HK-2 (cell line): ENCODE results near the gene SUSD4.
"Not testable (repeated sequence)": the region's sequence is repeated elsewhere in the genome, so short reads cannot be mapped to it uniquely, and the experiment has no call there.

ENCODE experiments used
- DNase-seq: peaks from one replicate; pipeline ENCODE4 v3.0.0-alpha.2; 2018; ENCODE audit not compliant: unreplicated experiment

SUSD4 gene

GRCh38 chr1:223363856-223364684, at the start of gene SUSD4:
TSS of gene SUSD4 (minus strand) at chr1:223364176. CDS start at chr1:223363425, 751 bp downstream.
- peak; percentile 49 for DNase-seq

- no peak for DNase-seq
Observed at GRCh38 chr1:223413216-223413615, 49.2 kb upstream of the SUSD4 start.

- DNase-seq: no peak
Observed at GRCh38 chr1:223411710-223412109, 47.7 kb upstream of the SUSD4 start.

- no peak for DNase-seq
Observed at GRCh38 chr1:223411309-223411708, 47.3 kb upstream of the SUSD4 start.

- no peak for DNase-seq
Observed at GRCh38 chr1:223410036-223410435, 46.1 kb upstream of the SUSD4 start.

GRCh38 chr1:223405507-223405906, 41.5 kb upstream of the SUSD4 start:
- no peak for DNase-seq

GRCh38 chr1:223403184-223403815, 39.3 kb upstream of the SUSD4 start:
- no peak for DNase-seq

- DNase-seq: no peak
Observed at GRCh38 chr1:223402790-223403142, 38.8 kb upstream of the SUSD4 start.

- DNase-seq: no peak
Observed at GRCh38 chr1:223401873-223402789, 38.2 kb upstream of the SUSD4 start.

GRCh38 chr1:223399393-223399792, 35.4 kb upstream of the SUSD4 start:
- not testable (repeated sequence) for DNase-seq

GRCh38 chr1:223394706-223395105, 30.7 kb upstream of the SUSD4 start:
- no peak for DNase-seq

GRCh38 chr1:223394242-223394641, 30.3 kb upstream of the SUSD4 start:
- no peak for DNase-seq

GRCh38 chr1:223393275-223394214, 29.6 kb upstream of the SUSD4 start, which contains the start of gene CCDC185:
TSS of gene CCDC185 (plus strand) at chr1:223393415. CDS start at chr1:223393476, 61 bp downstream.
- DNase-seq: peak; percentile 48

- no peak for DNase-seq
Observed at GRCh38 chr1:223390618-223391017, 26.6 kb upstream of the SUSD4 start.

GRCh38 chr1:223386013-223386412, 22.0 kb upstream of the SUSD4 start:
- no peak for DNase-seq

- no peak for DNase-seq
Observed at GRCh38 chr1:223378754-223379153, 14.8 kb upstream of the SUSD4 start.

GRCh38 chr1:223374064-223374610, 10.2 kb upstream of the SUSD4 start:
- no peak for DNase-seq

- no peak for DNase-seq
Observed at GRCh38 chr1:223364685-223365382, 858 bp upstream of the SUSD4 start.

- DNase-seq: peak; percentile 17
Observed at GRCh38 chr1:223363057-223363855, 720 bp downstream of the SUSD4 start.
